Measurements from ENCODE around the gene LATS2.

LATS2 gene

GRCh38 chr13:21061029-21061763, at the start of gene LATS2:
TSS of gene LATS2 (minus strand) at chr13:21061586. CDS start at chr13:21046026, 15,560 bp downstream.
- peak; percentile 74 for DNase-seq (ENCODE audit: low read depth)

DNA sequence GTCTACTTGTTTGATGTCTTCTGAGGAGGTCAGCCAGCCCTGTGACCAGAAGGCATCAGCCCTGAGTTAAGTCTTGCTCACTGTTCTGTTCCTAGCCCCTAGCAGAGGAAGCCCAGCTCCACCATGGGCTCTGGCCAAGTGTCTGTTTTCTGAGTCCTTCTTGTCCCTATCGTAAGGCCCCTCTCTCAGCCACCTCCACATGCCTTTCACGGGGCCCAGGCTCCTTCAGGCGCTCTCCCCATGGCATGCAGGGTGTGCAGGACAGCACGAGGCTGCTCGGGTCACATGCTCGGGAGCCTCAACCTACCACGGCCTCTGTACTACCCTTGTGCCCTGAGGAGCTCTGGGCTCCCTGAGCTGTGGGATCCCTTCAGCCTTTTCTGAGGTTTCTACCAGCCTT, 47.8 kb upstream of the LATS2 start:
- DNase-seq (ENCODE audit: low read depth) = no peak

DNA sequence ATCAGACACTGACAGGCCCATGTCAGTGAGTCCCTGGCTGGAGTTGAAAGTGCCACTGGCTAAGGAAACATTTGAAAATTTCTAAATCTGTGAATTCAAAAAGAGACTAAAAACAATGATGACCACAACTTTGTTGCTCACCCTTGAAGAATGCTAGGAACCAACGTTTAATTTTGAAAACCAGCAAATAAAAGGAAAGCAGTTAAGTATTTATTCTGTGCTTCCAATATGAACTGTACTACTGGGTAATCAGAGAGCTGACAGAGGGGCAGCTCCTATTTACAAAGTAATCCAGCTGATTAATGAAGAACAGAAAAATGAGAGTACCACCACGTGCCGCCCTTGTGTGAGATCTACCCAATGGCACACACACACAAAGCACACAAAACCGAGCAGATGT, 44.7 kb upstream of the LATS2 start:
- peak; percentile 20 for DNase-seq (ENCODE audit: low read depth)

DNA sequence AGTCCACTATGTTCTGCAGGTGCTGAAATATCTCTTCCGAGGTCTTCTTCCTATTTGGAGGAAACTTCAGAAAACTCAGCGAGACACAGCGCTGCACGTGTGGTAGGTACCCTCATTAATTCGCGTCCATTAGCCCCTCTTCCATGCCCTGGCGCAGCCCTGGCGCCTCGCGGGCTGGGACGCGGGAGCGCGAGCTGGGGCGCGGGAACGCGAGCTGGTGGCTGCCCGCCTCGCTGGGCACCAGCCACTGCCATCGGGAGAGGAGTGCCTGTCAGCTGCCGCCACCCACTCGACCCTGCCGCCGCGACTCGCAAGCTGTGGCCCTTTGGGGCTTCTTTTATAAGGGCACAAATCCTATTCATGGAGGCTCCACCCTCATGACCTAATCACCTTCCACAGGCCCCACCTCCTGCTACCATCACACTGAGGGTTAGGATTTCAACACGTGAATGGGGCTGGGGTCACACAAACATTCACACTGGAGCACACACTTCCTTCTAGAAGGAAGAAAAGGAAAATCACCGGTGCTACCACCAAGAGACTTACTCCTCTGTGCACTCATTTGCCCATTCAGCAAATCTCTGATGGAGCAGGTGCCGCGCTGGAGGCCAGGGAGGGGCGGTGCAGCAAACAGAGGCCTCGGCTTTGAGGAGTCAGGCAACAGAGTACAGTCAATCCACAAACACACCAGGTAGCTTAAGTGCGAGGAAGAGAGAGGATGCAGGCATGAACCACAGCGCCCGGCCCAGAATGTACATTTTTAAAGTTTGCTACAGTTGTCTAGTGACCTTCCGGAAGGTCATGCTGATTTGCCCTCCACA, 43.0 kb upstream of the LATS2 start:
- no peak for DNase-seq (ENCODE audit: low read depth)

DNA sequence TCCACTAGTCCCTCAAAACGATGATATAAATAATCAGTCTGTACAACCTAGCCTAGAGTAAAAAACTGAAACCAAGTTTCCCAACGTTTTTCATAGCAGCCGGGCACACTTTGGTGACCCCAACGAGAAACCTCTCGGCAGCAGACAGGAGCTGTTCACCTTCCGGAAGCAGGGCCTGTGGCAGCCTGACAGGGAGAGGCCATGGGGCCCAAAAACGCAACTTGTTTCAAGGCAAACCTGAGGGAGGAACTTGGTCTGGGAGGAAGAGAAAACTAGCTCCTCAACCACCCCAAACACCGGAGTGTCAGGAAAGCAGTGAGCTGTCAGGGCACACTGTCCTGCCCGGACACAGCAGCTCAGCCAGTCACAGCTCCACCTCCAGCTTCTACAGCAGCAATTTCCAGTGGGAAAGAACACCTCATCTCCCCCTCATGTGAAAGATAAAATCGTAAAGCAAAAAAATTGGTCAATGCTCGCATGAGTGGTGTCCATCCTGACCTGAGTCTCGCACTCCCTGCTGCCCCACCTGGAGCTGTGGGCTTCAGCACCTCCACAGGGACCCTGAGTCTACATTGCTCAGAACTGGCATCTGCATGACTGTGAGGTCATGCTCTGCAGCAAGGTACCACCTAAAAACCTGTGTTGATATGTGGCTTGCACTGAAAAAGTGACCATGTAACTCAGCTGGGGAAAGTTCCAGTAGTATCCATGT, 40.6 kb upstream of the LATS2 start:
- no peak for DNase-seq (ENCODE audit: low read depth)

- no peak for DNase-seq (ENCODE audit: low read depth)
Observed at GRCh38 chr13:21100994-21101757, 39.8 kb upstream of the LATS2 start.

DNA sequence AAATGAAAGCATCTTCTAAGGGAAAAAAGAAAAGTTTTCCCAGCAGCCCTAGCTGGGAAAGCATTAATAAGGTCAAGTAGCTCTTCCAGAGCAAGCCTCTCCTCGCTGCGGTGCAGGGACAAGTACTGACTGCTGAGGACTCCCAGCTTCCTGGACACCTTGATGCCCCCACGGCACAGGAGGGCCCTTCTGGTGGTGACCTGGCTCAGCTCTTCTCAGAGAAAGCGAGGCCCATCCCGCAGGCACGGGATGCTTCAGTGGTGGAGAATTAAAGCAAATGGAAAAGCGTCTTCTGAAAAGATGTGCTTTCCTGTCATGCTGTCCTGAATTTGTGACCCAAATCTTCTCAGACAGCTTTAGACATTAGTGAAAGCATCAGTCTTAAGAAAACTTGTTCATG, 38.8 kb upstream of the LATS2 start:
- DNase-seq (ENCODE audit: low read depth) = no peak

- no peak for DNase-seq (ENCODE audit: low read depth)
Observed at GRCh38 chr13:21095311-21095710, 33.9 kb upstream of the LATS2 start.

GRCh38 chr13:21089830-21090229, 28.4 kb upstream of the LATS2 start:
- DNase-seq (ENCODE audit: low read depth) = no peak

- DNase-seq (ENCODE audit: low read depth) = no peak
Observed at GRCh38 chr13:21088534-21088933, 27.1 kb upstream of the LATS2 start.

- no peak for DNase-seq (ENCODE audit: low read depth)
Observed at GRCh38 chr13:21086929-21087328, 25.5 kb upstream of the LATS2 start.

DNA sequence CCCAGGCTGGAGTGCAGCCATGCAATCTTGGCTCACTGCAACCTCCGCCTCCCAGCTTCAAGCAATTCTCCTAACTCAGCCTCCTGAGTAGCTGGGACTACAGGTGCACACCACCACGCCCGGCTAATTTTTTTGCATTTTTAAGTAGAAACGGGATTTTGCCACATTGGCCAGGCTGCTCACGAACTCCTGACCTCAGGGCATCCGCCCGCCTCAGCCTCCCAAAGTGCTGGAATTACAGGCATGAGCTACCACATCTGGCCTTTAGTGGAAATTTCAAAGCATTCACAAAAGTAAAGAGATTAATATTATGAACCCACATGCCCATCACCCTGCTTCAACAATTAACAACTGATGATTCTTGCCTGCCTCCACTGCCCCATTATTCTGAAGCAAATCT, 20.5 kb upstream of the LATS2 start:
- DNase-seq (ENCODE audit: low read depth) = no peak

GRCh38 chr13:21080593-21080891, 19.2 kb upstream of the LATS2 start:
- DNase-seq (ENCODE audit: low read depth) = no peak

DNA sequence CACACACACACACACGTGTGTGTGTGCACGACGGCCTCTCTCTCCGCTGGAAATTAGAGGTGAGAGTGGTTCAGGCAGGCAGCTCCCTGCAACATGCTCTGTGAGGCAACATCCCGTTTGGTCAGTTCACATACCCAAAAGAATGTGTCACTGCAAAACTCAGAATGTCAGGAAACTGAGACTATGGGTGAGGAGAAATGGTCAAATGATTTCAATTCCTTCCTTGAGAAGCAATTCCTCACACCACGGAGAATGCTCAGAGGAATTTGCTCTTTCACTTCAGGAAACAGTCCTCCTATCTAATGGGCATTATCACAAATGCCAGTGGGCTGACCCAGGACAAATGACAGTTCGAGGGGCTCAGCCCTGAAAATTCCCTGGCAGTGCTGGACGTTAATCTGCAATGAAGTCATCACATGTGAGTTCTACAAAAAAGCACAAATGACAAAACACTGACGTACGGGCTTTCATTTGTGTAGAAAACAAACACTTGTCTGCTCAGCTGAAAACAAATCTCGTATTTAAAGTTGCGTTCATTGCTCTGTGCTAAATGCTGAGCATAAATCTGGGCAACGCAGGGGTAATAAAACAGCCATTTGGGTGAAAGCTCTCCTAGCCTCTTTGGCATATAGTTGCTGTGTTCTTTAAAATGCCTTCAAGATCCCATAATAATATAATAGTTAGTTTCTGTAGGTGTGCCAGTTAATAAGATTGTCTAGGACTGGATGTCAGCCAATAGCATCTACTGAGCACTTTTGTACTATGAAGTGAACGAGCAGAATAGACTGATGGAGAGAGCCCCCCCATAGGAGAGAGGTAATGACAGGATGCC, 18.6 kb upstream of the LATS2 start:
- peak; percentile 79 for DNase-seq (ENCODE audit: low read depth)

DNA sequence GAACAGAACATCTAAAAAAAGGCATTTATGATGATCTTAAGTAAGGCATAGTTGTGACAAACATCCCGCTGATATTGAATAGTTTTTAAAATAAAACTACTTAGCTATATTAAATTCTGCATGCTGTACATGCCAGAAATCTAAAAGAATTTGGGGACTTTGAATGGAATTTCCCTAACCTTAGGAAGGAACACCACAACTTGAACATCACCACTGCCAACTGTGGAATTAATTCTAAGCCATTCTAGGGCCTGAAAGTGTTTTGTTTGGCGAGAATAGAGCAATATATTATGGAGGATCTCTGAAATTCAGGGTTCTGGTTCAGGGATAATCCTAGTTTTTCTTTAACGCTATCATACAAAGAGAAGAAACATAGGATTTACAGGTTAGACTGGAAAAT, 17.8 kb upstream of the LATS2 start:
- DNase-seq (ENCODE audit: low read depth) = no peak

- no peak for DNase-seq (ENCODE audit: low read depth)
Observed at GRCh38 chr13:21078501-21078900, 17.1 kb upstream of the LATS2 start.

DNA sequence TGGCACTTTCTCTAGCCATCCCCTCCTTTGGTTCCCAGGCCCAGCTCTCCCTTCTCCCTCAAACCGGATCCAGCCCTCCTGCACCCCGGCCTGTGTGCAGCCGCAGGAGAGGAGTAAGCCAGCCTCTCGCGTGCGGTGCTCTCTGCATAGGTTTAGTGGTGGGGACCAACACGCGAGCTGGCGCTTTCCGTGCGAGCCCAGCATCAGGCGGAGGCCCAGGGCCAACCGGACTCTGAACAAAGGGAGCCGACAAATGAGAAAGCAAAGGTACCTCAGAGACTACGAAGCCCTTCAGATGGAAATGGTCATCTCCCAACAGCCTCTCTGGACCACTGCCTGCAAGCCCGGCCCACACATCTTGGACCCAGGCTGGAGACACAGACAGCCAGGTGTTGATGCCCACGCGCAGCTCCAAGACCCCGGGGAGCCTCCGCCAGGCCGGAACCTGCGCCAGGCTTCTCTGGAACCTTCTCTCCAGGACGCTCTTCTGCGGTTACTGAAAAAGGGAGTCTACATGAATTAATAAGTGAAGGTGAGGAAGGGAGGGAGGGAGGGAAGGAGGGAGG, 16.5 kb upstream of the LATS2 start:
- no peak for DNase-seq (ENCODE audit: low read depth)

- no peak for DNase-seq (ENCODE audit: low read depth)
Observed at GRCh38 chr13:21077076-21077787, 15.8 kb upstream of the LATS2 start.

DNA sequence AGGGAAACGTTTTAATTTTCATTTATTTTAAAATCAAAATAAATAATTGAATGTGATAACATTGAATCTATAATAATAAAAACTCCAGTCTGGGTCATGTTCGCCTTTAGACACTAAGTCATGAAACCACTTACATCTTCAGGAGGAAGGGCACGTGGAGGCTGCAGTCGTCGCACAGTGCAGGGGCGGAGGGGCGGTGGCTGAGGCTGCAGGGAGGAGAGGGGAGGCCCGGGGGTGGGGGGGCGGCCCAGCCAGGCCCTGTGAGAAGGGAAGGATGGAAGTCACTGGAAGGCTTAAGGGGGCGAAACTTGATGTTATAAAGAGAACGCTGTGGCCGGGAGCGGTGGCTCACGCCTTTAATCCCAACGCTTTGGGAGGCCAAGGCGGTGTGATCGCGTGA, 14.9 kb upstream of the LATS2 start:
- no peak for DNase-seq (ENCODE audit: low read depth)
